ENCODE measurements around the gene NFS1. TPM values are rescaled to one million over a fixed set of nuclear protein-coding genes. Genes with fewer than 3 reads are reported as not detected.
"Not testable (repeated sequence)": the region's sequence is repeated elsewhere in the genome, so short reads cannot be mapped to it uniquely, and the experiment has no call there.

Gene NFS1
- total RNA-seq, 1 donor from 2014 or later = 47.4 TPM

GRCh38 chr20:35709259-35709658 lies 10.1 kb upstream of the NFS1 start:
- no peak for DNase-seq (ENCODE audit: low spot score)

- DNase-seq (ENCODE audit: low spot score) = no peak
Observed at GRCh38 chr20:35708502-35708901, 9.3 kb upstream of the NFS1 start.

GRCh38 chr20:35706591-35707529 lies 7.7 kb upstream of the NFS1 start:
- not testable (repeated sequence) for DNase-seq (ENCODE audit: low spot score)

- not testable (repeated sequence) for DNase-seq (ENCODE audit: low spot score)
Observed at GRCh38 chr20:35705894-35706293, 6.7 kb upstream of the NFS1 start.

- no peak for DNase-seq (ENCODE audit: low spot score)
Observed at GRCh38 chr20:35704514-35705261, 5.5 kb upstream of the NFS1 start.

- no peak for DNase-seq (ENCODE audit: low spot score)
Observed at GRCh38 chr20:35702824-35703695, 3.9 kb upstream of the NFS1 start.

- no peak for DNase-seq (ENCODE audit: low spot score)
Observed at GRCh38 chr20:35702051-35702823, 3.1 kb upstream of the NFS1 start.

- DNase-seq (ENCODE audit: low spot score) = no peak
Observed at GRCh38 chr20:35700625-35701148, 1.5 kb upstream of the NFS1 start.

- no peak for DNase-seq (ENCODE audit: low spot score)
Observed at GRCh38 chr20:35699957-35700624, 939 bp upstream of the NFS1 start.

GRCh38 chr20:35698298-35699126 lies 640 bp downstream of the NFS1 start:
- no peak for DNase-seq (ENCODE audit: low spot score)

GRCh38 chr20:35697696-35698297 lies 1.4 kb downstream of the NFS1 start:
- DNase-seq (ENCODE audit: low spot score) = no peak

- DNase-seq (ENCODE audit: low spot score) = no peak
Observed at GRCh38 chr20:35695978-35696377, 3.2 kb downstream of the NFS1 start.

GRCh38 chr20:35695245-35695749 lies 3.9 kb downstream of the NFS1 start:
- DNase-seq (ENCODE audit: low spot score) = no peak

GRCh38 chr20:35690265-35690664 lies 8.9 kb downstream of the NFS1 start:
- no peak for DNase-seq (ENCODE audit: low spot score)

GRCh38 chr20:35686872-35687271 lies 12.3 kb downstream of the NFS1 start:
- not testable (repeated sequence) for DNase-seq (ENCODE audit: low spot score)

- DNase-seq (ENCODE audit: low spot score) = not testable (repeated sequence)
Observed at GRCh38 chr20:35685368-35685767, 13.8 kb downstream of the NFS1 start.

GRCh38 chr20:35681960-35682359 lies 17.2 kb downstream of the NFS1 start:
- DNase-seq (ENCODE audit: low spot score) = no peak

- no peak for DNase-seq (ENCODE audit: low spot score)
Observed at GRCh38 chr20:35680452-35681183, 18.5 kb downstream of the NFS1 start.
